HG02610 (cell line): ENCODE data around the gene KCND2.

Experiments used
- ATAC-seq: cut with Tn5 transposase; IDR thresholded peaks from one replicate; pipeline ENCODE4 v1.9.1; 2021; ENCODE audit warnings: mild to moderate bottlenecking, moderate library complexity; ENCODE audit not compliant: unreplicated experiment

KCND2 gene

DNA sequence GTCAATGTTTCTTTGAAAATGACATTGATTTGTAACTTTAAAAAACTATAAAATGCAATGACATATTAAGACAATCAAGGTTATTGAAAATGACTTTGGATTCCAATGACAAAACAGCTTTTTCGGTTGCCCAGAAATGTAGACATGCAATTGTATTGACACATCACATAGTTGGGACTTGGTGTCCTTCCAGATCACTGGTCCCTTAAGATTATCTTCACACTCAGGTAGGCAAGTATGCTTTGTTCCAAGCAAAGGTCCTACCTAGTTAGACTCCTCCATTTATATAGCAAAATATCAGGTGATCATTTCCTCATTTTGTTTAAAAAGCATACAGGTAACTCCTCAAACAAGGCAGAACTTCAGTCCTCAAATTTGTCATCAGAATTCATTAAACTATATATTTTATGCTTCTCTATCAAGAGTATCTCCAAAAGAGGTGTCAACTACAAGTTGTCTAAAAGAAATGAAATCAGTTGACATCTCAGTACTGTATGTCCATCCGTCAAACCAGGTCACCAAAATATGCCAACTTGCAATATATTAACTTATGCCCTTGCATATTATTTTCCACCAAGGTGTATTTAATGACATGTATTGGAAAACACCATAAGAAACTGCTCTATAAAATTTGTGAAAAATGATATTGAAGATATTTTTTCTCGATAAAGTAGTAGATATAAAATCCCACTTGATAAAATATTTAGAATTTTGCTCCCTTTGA, 520.4 kb downstream of the KCND2 start:
- no peak for ATAC-seq

- ATAC-seq = no peak
These were observed 521.2 kb downstream of the KCND2 start for GRCh38 chr7:120794106-120794729.

GRCh38 chr7:120797026-120797645, 524.2 kb downstream of the KCND2 start:
- no peak for ATAC-seq

- no peak for ATAC-seq
These were observed 526.2 kb downstream of the KCND2 start for GRCh38 chr7:120799147-120799546.
